H1 (cell line): Measurements from ENCODE around the gene TEAD1. TPM values are rescaled to one million over a fixed set of nuclear protein-coding genes. Genes with fewer than 3 reads are reported as not detected.

Experiments used
- CTCF ChIA-PET: fragments of 300-600 bp; sonication (Branson Sonifier 250); formaldehyde crosslinking; loops from one replicate; lab custom pipeline; 2021; ENCODE audit not compliant: partially characterized antibody; lab: Charles Lee
- POLR2A ChIA-PET: fragments of 300-600 bp; sonication (Branson Sonifier 250); formaldehyde crosslinking; loops from one replicate; lab custom pipeline; 2021; ENCODE audit warnings: inconsistent platforms; ENCODE audit not compliant: partially characterized antibody; lab: Charles Lee
- DNase-seq, 2 experiments: peaks; one replicate each; pipeline versions ENCODE4 v3.0.0 to v3.0.0-alpha.2; 2010 to 2022; ENCODE audit warnings: low spot score in 2 of 2, low read depth in 1 of 2, mixed read lengths in 1 of 2
- FAIRE-seq: peaks from 2 replicates; lab custom pipeline; 2011; peaks lifted over from hg19 to GRCh38; lab: Jason Lieb, UNC
- H2AFZ ChIP-seq: 2 replicates; pipeline ENCODE4 v1.8.1; 2012; ENCODE audit warnings: low read length, inconsistent platforms
- H2AK5ac ChIP-seq: 2 replicates; pipeline ENCODE4 v1.6.1; 2013; ENCODE audit warnings: low read depth, low read length
- H2BK120ac ChIP-seq: replicated peaks from 2 replicates; pipeline ENCODE3; 2013; ENCODE audit warnings: low read depth, low read length, inconsistent platforms
- H2BK12ac ChIP-seq: 2 replicates; pipeline ENCODE4 v1.6.1; 2013; ENCODE audit warnings: low read depth, low read length
- H2BK15ac ChIP-seq: 2 replicates; pipeline ENCODE4 v1.6.1; 2013; ENCODE audit warnings: low read length
- H2BK20ac ChIP-seq: 2 replicates; pipeline ENCODE4 v1.6.1; 2013; ENCODE audit warnings: low read length
- H2BK5ac ChIP-seq: 2 replicates; pipeline ENCODE4 v1.6.1; 2013; ENCODE audit warnings: low read depth, low read length
- H3K14ac ChIP-seq: 2 replicates; pipeline ENCODE4 v1.6.1; 2013; ENCODE audit warnings: inconsistent platforms; ENCODE audit not compliant: insufficient read length
- H3K18ac ChIP-seq: 2 replicates; pipeline ENCODE4 v1.6.1; 2013; ENCODE audit warnings: low read length; ENCODE audit errors: extremely low read depth
- H3K23ac ChIP-seq: 2 replicates; pipeline ENCODE4 v1.6.1; 2013; ENCODE audit warnings: inconsistent platforms; ENCODE audit not compliant: insufficient read length
- H3K23me2 ChIP-seq: 2 replicates; pipeline ENCODE4 v1.6.1; 2013; ENCODE audit warnings: low read depth, low read length
- H3K27ac ChIP-seq: 2 replicates; pipeline ENCODE4 v1.6.1; 2011; ENCODE audit warnings: low read depth, low read length, inconsistent platforms
- H3K27me3 ChIP-seq, 4 experiments: replicated peaks in 1 of 4; 1 replicate in 1 of 4; 2 replicates in 3 of 4; pipeline versions ENCODE4 v1.6.1 to v1.8.1; 2011 to 2013; ENCODE audit warnings: low read length in 3 of 4, mild to moderate bottlenecking in 3 of 4, inconsistent platforms in 2 of 4, mixed read lengths in 2 of 4, moderate library complexity in 1 of 4; ENCODE audit not compliant: control insufficient read depth in 3 of 4, insufficient read depth in 3 of 4; ENCODE audit errors: extremely low read depth in 1 of 4
- H3K36me3 ChIP-seq, 4 experiments: 2 replicates each; pipeline versions ENCODE4 v1.6.1 to v1.8.1; 2011 to 2013; ENCODE audit warnings: mild to moderate bottlenecking in 4 of 4, low read length in 3 of 4, moderate library complexity in 2 of 4, control low read depth in 1 of 4, inconsistent platforms in 1 of 4; ENCODE audit not compliant: insufficient read depth in 4 of 4, control insufficient read depth in 2 of 4
- H3K4ac ChIP-seq: replicated peaks from 2 replicates; pipeline ENCODE3; 2013; ENCODE audit warnings: low read length, low read depth, mixed read lengths, inconsistent platforms; ENCODE audit not compliant: insufficient read length
- H3K4me1 ChIP-seq, 4 experiments: replicated peaks in 1 of 4; 1 replicate in 1 of 4; 2 replicates in 3 of 4; pipeline versions ENCODE4 v1.6.1 to v1.8.1; 2011 to 2013; ENCODE audit warnings: low read length in 3 of 4, inconsistent platforms in 2 of 4, mixed read lengths in 1 of 4; ENCODE audit not compliant: insufficient read depth in 4 of 4, control insufficient read depth in 3 of 4
- H3K4me2 ChIP-seq, 2 experiments: 2 replicates each; pipeline versions ENCODE4 v1.6.1 to v1.8.1; 2011 to 2013; ENCODE audit warnings: low read depth in 2 of 2, low read length in 2 of 2, control low read depth in 1 of 2, inconsistent platforms in 1 of 2, mild to moderate bottlenecking in 1 of 2; ENCODE audit not compliant: insufficient read depth in 1 of 2
- H3K4me3 ChIP-seq, 4 experiments: fragments of 200-600, 300-600 bp in 1 of 4; sonication (generic), shearing (Covaris generic), sonication (Bioruptor Twin) in 1 of 4; 2 replicates each; pipeline versions ENCODE4 v1.5.1 to v1.8.1; 2011 to 2016; ENCODE audit warnings: low read length in 4 of 4, low read depth in 3 of 4, control low read depth in 2 of 4, inconsistent platforms in 2 of 4, mild to moderate bottlenecking in 2 of 4, mixed read lengths in 1 of 4, moderate library complexity in 1 of 4; ENCODE audit not compliant: insufficient read depth in 2 of 4; ENCODE audit errors: extremely low read depth in 1 of 4
- H3K56ac ChIP-seq: replicated peaks from 2 replicates; pipeline ENCODE3; 2013; ENCODE audit warnings: low read depth, mild to moderate bottlenecking, mixed read lengths, low read length, inconsistent platforms; ENCODE audit not compliant: insufficient read length
- H3K79me1 ChIP-seq: 2 replicates; pipeline ENCODE4 v1.6.1; 2013; ENCODE audit warnings: low read depth, low read length, control low read depth
- H3K79me2 ChIP-seq, 2 experiments: 2 replicates each; pipeline versions ENCODE4 v1.6.1 to v1.8.1; 2012 to 2013; ENCODE audit warnings: low read length in 2 of 2, mild to moderate bottlenecking in 2 of 2, inconsistent platforms in 1 of 2; ENCODE audit not compliant: insufficient read depth in 2 of 2, control insufficient read depth in 1 of 2
- H3K9ac ChIP-seq, 4 experiments: replicated peaks in 1 of 4; 1 replicate in 1 of 4; 2 replicates in 3 of 4; pipeline versions ENCODE4 v1.6.1 to v1.8.1; 2011 to 2013; ENCODE audit warnings: low read depth in 3 of 4, low read length in 3 of 4, control low read depth in 2 of 4, mild to moderate bottlenecking in 2 of 4, moderate library complexity in 2 of 4, inconsistent platforms in 1 of 4; ENCODE audit errors: extremely low read depth in 1 of 4
- H3K9me3 ChIP-seq, 2 experiments: 2 replicates each; pipeline versions ENCODE4 v1.6.1 to v1.8.1; 2012 to 2013; ENCODE audit warnings: mild to moderate bottlenecking in 2 of 2, moderate library complexity in 2 of 2, control low read depth in 1 of 2, inconsistent platforms in 1 of 2, low read depth in 1 of 2, low read length in 1 of 2, mixed read lengths in 1 of 2; ENCODE audit not compliant: insufficient read depth in 2 of 2
- H4K20me1 ChIP-seq, 2 experiments: replicated peaks in 1 of 2; 2 replicates each; pipeline versions ENCODE3 to v1.8.1; 2011 to 2013; ENCODE audit warnings: inconsistent platforms in 2 of 2, low read length in 2 of 2, mild to moderate bottlenecking in 1 of 2; ENCODE audit not compliant: insufficient read depth in 2 of 2, control insufficient read depth in 1 of 2
- H4K5ac ChIP-seq: 2 replicates; pipeline ENCODE4 v1.6.1; 2013; ENCODE audit warnings: low read length, low read depth, mixed read lengths, inconsistent platforms; ENCODE audit not compliant: insufficient read length
- H4K8ac ChIP-seq: 2 replicates; pipeline ENCODE4 v1.8.0; 2013; ENCODE audit warnings: mild to moderate bottlenecking, moderate library complexity, low read length, inconsistent platforms; ENCODE audit not compliant: insufficient read depth; ENCODE audit errors: extremely low read depth
- H4K91ac ChIP-seq: replicated peaks from 2 replicates; pipeline ENCODE3; 2013; ENCODE audit warnings: low read length, mixed read lengths, inconsistent platforms; ENCODE audit not compliant: insufficient read length
- BACH1 ChIP-seq: IDR thresholded peaks from 2 replicates; pipeline ENCODE4 v1.6.1; 2012; ENCODE audit warnings: low read length, improper control_type of control experiment
- BCL11A ChIP-seq, 2 experiments: IDR thresholded peaks; one replicate each; pipeline ENCODE4 v1.6.1; 2011; ENCODE audit warnings: low read depth in 2 of 2, low read length in 2 of 2, mild to moderate bottlenecking in 2 of 2
- EZH2 ChIP-seq: fragments of 200-600 bp; sonication (generic); IDR thresholded peaks from 2 replicates; pipeline ENCODE4 v1.7.1; 2012; ENCODE audit warnings: low read depth, mild to moderate bottlenecking, moderate library complexity, low read length, inconsistent platforms; ENCODE audit not compliant: severe bottlenecking
- KDM5A ChIP-seq: fragments of 200-600 bp; IDR thresholded peaks from 2 replicates; pipeline ENCODE4 v1.7.1; 2012; ENCODE audit warnings: mild to moderate bottlenecking, low read length, inconsistent platforms, mixed read lengths
- POU5F1 ChIP-seq: IDR thresholded peaks from 2 replicates; pipeline ENCODE4 v1.6.1; 2011; ENCODE audit warnings: low read depth, mild to moderate bottlenecking, low read length, moderate library complexity
- WGBS, 2 experiments: shearing (Covaris generic) in 1 of 2; methylation state at CpG; one replicate each; pipeline versions ENCODE4 v1.1.6 to v1.1.7; 2013 to 2015; ENCODE audit warnings: low lambda C conversion rate in 2 of 2, mixed read lengths in 2 of 2, inconsistent platforms in 1 of 2, low coverage in 1 of 2, missing lambda C conversion rate in 1 of 2; ENCODE audit not compliant: insufficient replicate concordance in 2 of 2, insufficient coverage in 1 of 2, insufficient read length in 1 of 2; ENCODE audit errors: extremely low coverage in 1 of 2, missing lambda C conversion rate in 1 of 2; 5-methylcytosine and 5-hydroxymethylcytosine counted together
- polyA plus RNA-seq, 7 experiments: library from polyadenylated mRNA; depleted of rRNA in 3 of 7; stranded (reverse) in 5 of 7; unstranded in 2 of 7; fragments of >200 nt in 5 of 7; fragments of 200-250 nt in 2 of 7; gene quantifications; 1 replicate in 5 of 7; 2 replicates in 1 of 7; 4 replicates in 1 of 7; pipeline versions ENCODE4 v1.2.1 to v1.2.3, GENCODE V29; 2011 to 2013; ENCODE audit warnings: missing spikeins in 2 of 7, mixed read lengths in 2 of 7
- total RNA-seq: library from RNA; stranded (reverse); fragmentation: NEBNext Ultra II Directional; extraction: Animal tissue kit (Norgen Biotek cat#: 25700); gene quantifications from 2 replicates; pipeline ENCODE4 v1.2.1, GENCODE V29; 2021

Gene TEAD1
- total and polyA plus RNA-seq, 2 of the 8 experiments (the other 6 are each of a cell fraction or from before 2014, with no cell fraction given), result 15.6 to 67.4 TPM

- Histone ChIP-seq H3K36me3 (no peaks in the 10 kb centered on the region), H3K79me2 (no peaks in the 10 kb centered on the region), H3K14ac (no peak overlapping the region), H2BK5ac (no peak overlapping the region), H2BK120ac (no peak overlapping the region), H3K4me3 (no peak overlapping the region), H4K91ac (no peak overlapping the region), H2AK5ac (no peak overlapping the region), H2BK12ac (no peak overlapping the region), H3K9ac (no peak overlapping the region), H2AFZ (no peak overlapping the region), H3K23ac (no peak overlapping the region), H3K4me2 (no peak overlapping the region), H3K56ac (no peak overlapping the region), H3K23me2 (no peaks in the 10 kb centered on the region), H3K4me1 (no peaks in the 10 kb centered on the region; a peak in 1 of 7 replicates), H4K8ac (no peak overlapping the region), H3K27me3 (no peaks in the 10 kb centered on the region; a peak in 1 of 7 replicates), H3K4ac (no peak overlapping the region), H3K27ac (no peak overlapping the region), H2BK20ac (no peak overlapping the region), H4K5ac (no peak overlapping the region), H3K79me1 (no peaks in the 10 kb centered on the region), H4K20me1 (no peaks in the 10 kb centered on the region), H3K18ac (no peak overlapping the region), H2BK15ac (no peak overlapping the region), H3K9me3 (no peaks in the 10 kb centered on the region; a peak in 1 of 4 replicates)
- ChIA-PET POLR2A (no interaction called here), CTCF (no interaction called here)
- 100% methylated on average over 1 of the region's 1 CpG; no CpG with 5 or more reads in 1 of the 2 experiments for WGBS, 2 experiments
- no peak for DNase-seq
- no peak for FAIRE-seq
- TF ChIP-seq BACH1 (no peak), POU5F1 (no peak), EZH2 (no peak), KDM5A (no peak), BCL11A (IDR thresholded peaks at IDR 0.05; ENCODE audit: low read depth in 2 of 2, low read length in 2 of 2) (no peak)
Measured at GRCh38 chr11:12991426-12991825, 317.2 kb downstream of the TEAD1 start.
